K562 (cell line): Measurements from ENCODE around the gene HCFC1R1. TPM values are rescaled to one million over a fixed set of nuclear protein-coding genes. Genes with fewer than 3 reads are reported as not detected.

ENCODE experiments used
- CGGBP1 ChIP-seq: fragments of 250-450 bp; sonication (Bioruptor Pico); IDR thresholded peaks from 2 replicates; pipeline ENCODE4 v1.9.0; 2021; ENCODE audit warnings: mild to moderate bottlenecking
- CHD1 ChIP-seq: fragments of 200-600 bp; sonication (generic); IDR thresholded peaks from one replicate; pipeline ENCODE4 v1.6.1; 2012; ENCODE audit warnings: mild to moderate bottlenecking, moderate library complexity, low read length, inconsistent platforms
- CHD2 ChIP-seq: IDR thresholded peaks from 2 replicates; pipeline ENCODE4 v1.6.1; 2011; ENCODE audit warnings: low read depth, low read length
- GATAD2B ChIP-seq: fragments of 450-650 bp; IDR thresholded peaks from 2 replicates; pipeline ENCODE4 v1.6.1; 2017; ENCODE audit warnings: mild to moderate bottlenecking, borderline replicate concordance
- MTF1 ChIP-seq: fragments of 250-450 bp; sonication (Bioruptor Pico); IDR thresholded peaks from 2 replicates; pipeline ENCODE4 v1.9.0; 2021; ENCODE audit warnings: moderate library complexity, mild to moderate bottlenecking, inconsistent platforms, borderline replicate concordance
- NCOA4 ChIP-seq: fragments of 450-650 bp; IDR thresholded peaks from 2 replicates; pipeline ENCODE4 v1.6.1; 2018; ENCODE audit warnings: mild to moderate bottlenecking; ENCODE audit not compliant: partially characterized antibody
- PBX2 ChIP-seq, 2 experiments: IDR thresholded peaks in 1 of 2; conservative IDR thresholded peaks in 1 of 2; 2 replicates each; pipeline ENCODE4 v1.6.1; 2016; ENCODE audit warnings: low read depth in 2 of 2, mild to moderate bottlenecking in 1 of 2, missing compliant biosample characterization in 1 of 2, missing genetic modification characterization in 1 of 2, moderate library complexity in 1 of 2
- PRPF4 ChIP-seq: fragments of 200-400 bp; formaldehyde crosslinking; IDR thresholded peaks from one replicate; pipeline ENCODE4 v1.6.1; 2017; ENCODE audit warnings: low read length, low read depth, mild to moderate bottlenecking; ENCODE audit not compliant: insufficient read depth, poor library complexity, severe bottlenecking
- VEZF1 ChIP-seq: fragments of 200-800 bp; sonication (Bioruptor generic); IDR thresholded peaks from 2 replicates; pipeline ENCODE4 v1.6.1; 2017; ENCODE audit warnings: missing genetic modification characterization, missing compliant biosample characterization
- ZNF12 ChIP-seq: sonication (generic); formaldehyde crosslinking; IDR thresholded peaks from 2 replicates; pipeline ENCODE4 v1.4.0; 2020; ENCODE audit warnings: mild to moderate bottlenecking, missing genetic modification reagents
- ZNF407 ChIP-seq: fragments of 450-650 bp; IDR thresholded peaks from 2 replicates; pipeline ENCODE4 v1.6.1; 2016; ENCODE audit warnings: low read depth
- polyA plus RNA-seq, 8 experiments: library from polyadenylated mRNA; depleted of rRNA in 4 of 8; stranded (reverse) in 5 of 8; unstranded in 3 of 8; fragments of >200 nt; fragmentation: Nextera tagmentation in 2 of 8; fragmentation: Illumina TruSeq in 1 of 8; extraction: Ambion mirVana in 2 of 8; extraction: Trizol in 1 of 8; gene quantifications; 2 replicates each; pipeline versions ENCODE4 v1.2.1 to v1.2.3, GENCODE V29; 2011 to 2014; ENCODE audit warnings: inconsistent platforms in 1 of 8, missing spikeins in 1 of 8
- total RNA-seq, 7 experiments: library from RNA; depleted of rRNA in 6 of 7; stranded (reverse); fragments of >200 nt in 6 of 7; fragmentation: Illumina TruSeq in 2 of 7; extraction: Trizol in 2 of 7; gene quantifications; 2 replicates each; pipeline versions ENCODE4 v1.2.1 to v1.2.3, GENCODE V29; 2011 to 2021; ENCODE audit warnings: low replicate concordance in 1 of 7
- TF ChIP-seq, protein P1 (sequence below): fragments of 450-650 bp; formaldehyde crosslinking; IDR thresholded peaks from 2 replicates; pipeline ENCODE4 v1.4.0; 2022; ENCODE audit warnings: missing genetic modification characterization

Gene HCFC1R1
- total and polyA plus RNA-seq, 9 of the 15 experiments (the other 6 are each of a cell fraction or from before 2014, with no cell fraction given): 2.2 to 29.0 (median 11.2) TPM

DNA sequence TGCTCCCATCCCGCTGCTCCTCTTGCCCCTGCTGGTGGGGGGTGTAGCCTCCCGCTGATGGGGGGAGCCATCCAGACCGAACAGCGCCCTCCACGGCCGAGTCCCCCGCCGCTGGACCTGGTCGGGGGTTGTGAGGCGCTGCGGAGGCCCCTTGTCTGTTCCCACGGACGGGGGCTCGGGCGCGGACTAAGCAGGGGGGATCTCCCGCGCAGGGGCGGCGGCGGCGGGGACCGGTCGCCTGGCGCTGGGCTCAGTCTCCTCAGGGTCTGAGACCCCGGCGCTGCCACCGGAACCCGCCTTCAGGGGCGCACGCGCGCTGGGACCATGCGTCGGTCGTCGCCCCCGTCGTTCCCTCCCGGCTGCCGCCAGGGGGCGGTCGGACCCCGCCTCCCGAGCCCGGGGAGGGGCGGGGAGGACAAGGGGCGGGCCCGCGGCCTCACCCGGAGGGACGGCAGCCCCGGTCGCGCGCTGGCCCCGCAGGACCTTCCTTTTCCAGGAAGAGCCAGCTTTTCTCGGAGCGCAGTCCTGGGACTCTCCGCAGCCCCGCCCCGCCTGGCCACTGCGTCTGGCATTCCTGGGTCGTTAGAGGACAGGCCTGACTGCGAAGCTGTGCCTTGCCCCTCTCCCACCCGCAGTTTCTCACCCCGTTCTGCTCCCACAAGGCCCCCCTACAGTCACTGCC lies 35.4 kb upstream of the HCFC1R1 start (continued):
- TF ChIP-seq PRPF4 (peak; percentile 59), MTF1 (no peak), VEZF1 (CRISPR knock-in tag) (peak; percentile 90), CHD1 (no peak), CGGBP1 (no peak), ZNF407 (no peak), PBX2 (CRISPR knock-in tag; IDR thresholded peaks at IDR 0.05; ENCODE audit: low read depth) (no peak), PBX2 (tag; conservative IDR thresholded peaks at IDR 0.05; ENCODE audit: low read depth) (no peak), ZNF12 (CRISPR knock-in tag) (no peak), GATAD2B (peak; percentile 90; the same call in 1 of the 2 replicates), NCOA4 (no peak), CHD2 (no peak)
- TF ChIP-seq, protein P1, sequence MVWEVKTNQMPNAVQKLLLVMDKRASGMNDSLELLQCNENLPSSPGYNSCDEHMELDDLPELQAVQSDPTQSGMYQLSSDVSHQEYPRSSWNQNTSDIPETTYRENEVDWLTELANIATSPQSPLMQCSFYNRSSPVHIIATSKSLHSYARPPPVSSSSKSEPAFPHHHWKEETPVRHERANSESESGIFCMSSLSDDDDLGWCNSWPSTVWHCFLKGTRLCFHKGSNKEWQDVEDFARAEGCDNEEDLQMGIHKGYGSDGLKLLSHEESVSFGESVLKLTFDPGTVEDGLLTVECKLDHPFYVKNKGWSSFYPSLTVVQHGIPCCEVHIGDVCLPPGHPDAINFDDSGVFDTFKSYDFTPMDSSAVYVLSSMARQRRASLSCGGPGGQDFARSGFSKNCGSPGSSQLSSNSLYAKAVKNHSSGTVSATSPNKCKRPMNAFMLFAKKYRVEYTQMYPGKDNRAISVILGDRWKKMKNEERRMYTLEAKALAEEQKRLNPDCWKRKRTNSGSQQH: no peak
